Activated CD4-positive, CD25-positive, alpha-beta regulatory T cell (primary cell): ENCODE data around the gene RCCD1.

ENCODE experiments used
- DNase-seq, 4 experiments: peaks; one replicate each; lab custom pipeline; 2025; lab: John Stamatoyannopoulos, UW

The RCCD1 gene

DNA sequence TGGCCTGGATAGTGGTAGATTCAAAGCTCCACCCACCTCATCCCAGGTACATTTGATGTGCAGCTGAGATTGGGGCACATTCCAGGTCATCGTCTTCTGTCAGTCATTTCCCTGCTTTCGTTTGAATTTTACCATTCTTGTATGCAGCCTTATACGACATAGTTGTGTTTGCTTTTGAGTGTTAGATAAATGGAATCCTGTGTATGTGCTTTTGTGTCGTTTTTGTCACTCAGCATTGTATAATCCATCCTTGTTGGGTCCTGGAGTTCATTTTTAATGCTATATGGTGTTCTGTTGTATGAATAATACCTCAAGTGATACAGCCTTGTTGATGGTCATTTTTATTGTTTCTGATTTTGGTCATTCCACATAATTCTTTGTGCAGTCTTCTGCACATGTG is 7.3 kb downstream of the RCCD1 start:
- DNase-seq = no peak

DNA sequence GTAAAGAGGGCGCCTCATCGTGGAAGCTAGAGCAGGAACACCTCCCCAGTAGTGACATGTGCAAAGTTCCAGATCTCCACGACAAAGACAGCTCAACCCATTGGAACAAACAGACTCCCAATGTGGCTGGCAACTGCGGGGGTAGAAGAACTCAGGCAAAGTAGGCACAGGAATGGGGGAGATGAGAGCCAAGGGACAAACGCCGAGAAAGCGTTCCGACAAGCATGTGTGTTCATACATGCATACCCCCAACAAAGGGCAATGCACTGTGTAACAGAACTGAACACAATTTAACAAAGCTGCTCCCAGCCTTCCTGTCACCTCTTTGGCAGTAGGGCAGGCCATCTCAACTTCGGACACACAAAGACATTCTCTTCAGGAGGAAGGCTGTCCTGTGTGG is 11.6 kb downstream of the RCCD1 start:
- DNase-seq = no peak

DNA sequence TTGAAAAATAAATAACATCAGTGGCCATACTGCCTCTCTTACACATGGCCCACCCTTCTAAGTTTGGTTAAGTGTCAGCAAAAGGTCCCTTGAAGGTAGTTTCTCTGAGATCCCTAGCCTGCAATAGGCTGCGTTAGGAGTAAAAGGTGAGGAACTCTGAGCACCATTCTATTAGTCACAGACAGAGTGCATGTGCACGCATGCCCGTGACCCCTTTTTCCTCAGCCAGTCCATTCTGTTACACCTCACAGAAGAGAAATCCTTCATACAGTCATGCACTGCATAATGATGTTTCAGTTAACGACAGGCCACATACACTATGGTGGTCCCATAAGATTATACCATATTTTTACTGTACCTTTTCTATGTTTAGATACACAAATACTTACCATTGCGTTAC is 12.5 kb downstream of the RCCD1 start:
- no peak for DNase-seq

DNA sequence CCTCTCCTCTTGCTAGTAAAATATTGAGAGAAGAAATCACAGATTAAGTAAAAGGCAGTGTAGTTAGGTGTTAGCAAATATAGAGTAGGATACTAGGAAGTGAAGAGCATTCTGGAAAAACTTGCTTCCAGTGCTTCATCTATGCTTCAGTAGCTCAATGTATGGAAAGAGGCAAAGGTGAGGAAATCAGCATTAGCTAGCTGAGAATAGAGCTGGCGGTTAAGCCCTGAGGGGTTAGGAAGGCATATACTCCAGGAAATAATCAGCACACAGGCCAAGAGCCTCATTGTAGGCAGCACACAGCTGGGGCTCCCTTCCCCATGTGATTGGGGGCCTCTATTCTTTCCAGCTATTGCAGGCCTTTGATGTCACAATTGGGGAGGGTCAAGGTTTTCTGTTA is 13.8 kb downstream of the RCCD1 start:
- DNase-seq = no peak

DNA sequence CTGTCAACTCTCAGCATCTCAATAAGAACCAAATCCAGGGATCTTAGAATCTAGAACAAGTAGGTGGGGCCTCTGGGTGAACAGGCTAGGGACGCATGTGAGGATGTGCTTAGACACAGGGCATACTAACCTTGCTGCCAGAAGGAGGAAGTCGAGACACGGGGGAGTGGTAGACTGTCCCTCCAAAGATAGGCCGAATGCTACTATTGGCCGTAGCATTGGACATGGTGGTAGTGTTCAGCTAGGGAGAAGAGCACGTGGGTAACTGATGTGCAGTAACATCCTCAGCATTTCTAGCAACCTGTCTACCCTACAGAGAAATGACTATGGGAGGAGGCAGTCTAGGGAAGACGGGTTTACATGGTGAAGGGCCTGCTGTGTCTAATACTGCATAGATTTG is 15.6 kb downstream of the RCCD1 start:
- no peak for DNase-seq

DNA sequence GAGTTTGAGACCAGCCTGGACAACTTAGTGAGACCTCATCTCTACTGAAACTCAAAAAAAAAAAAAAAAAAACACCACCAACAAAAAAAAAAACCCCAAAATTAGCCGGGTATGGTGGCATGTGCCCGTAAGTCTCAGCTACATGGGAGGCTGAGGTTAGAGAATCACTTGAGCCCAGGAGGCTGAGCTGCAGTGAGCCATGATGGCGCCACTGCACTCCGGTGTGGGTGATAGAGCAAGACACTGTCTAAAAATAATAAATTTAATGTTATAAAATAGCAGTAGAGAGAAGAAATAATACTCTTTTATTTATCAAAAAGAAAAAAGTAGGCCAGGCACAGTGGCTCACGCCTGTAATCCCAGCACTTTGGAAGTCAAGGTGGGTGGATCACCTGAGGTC is 17.4 kb downstream of the RCCD1 start:
- no peak for DNase-seq

DNA sequence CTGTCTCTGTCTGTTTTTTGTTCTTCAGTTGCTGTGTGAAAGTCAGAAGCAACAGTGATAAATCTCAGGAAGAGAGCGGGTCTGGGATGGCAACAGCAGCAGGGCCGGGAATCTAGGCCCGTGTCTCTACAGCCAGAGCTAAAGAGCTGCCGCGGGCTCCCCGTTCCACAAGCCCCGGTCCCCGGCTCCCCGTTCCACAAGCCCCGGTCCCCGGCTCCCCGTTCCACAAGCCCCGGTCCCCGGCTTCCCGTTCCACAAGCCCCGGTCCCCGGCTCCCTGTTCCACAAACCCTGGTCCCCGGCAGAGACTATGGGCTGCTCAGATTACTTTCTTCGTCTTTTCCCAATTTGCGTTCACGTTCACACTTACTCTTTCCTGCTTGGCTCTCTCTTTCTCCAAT is 19.5 kb downstream of the RCCD1 start:
- no peak for DNase-seq

DNA sequence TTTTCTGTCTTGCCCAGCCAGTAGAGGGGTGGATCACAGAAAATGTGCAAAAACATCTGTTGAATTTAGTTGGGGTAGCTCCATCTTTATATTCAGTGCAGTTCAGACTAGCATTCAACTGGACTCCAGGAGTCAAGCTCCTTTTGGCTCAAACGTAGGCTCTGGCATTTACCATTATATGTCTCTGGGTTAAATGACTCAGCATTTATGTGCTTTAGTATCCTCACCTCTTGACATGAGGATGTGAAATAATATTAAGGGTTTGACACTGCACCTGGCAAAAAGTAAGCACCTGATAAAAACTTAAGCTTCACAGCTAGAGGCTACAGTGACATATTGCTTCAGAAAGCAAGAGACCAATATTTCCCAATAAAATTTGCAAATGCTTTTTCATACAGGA is 24.9 kb downstream of the RCCD1 start:
- no peak for DNase-seq

DNA sequence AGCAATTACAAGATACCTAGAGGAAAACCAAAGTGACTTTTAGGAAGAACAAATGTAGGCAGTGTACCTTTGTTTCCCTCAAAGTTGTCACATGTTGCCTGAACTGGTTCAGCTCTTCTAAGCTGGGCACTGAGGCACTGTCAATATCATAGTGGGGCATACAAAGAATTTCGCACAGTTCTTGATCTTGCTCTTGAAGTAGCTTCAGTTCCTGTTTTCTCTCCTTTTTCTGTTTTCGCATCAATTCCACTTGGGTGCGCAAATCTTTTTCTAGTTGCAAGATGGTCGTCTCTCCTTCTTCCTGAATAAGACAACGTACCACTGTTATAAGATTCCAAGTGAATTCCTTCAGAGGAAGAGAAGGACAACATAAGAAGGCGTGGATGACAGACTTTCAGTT is 27.0 kb downstream of the RCCD1 start:
- DNase-seq = no peak

DNA sequence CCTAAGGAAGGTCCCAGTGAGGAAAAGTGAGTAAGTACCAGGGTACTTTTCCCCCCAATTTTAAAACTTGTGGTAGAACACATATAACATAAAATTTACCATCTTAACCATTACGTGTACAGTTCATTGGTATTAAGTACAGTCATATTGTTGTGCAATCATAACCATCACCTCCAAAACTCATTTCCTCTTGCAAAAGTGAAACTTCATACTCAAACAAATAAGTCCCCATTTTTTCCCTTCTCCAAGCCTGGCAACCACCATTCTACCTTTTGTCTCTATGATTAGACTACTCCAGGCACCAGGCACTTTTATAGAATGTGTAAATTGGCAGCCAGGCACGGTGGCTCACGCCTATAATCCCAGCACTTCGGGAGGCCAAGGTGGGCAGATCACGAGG is 27.5 kb downstream of the RCCD1 start:
- no peak for DNase-seq

DNA sequence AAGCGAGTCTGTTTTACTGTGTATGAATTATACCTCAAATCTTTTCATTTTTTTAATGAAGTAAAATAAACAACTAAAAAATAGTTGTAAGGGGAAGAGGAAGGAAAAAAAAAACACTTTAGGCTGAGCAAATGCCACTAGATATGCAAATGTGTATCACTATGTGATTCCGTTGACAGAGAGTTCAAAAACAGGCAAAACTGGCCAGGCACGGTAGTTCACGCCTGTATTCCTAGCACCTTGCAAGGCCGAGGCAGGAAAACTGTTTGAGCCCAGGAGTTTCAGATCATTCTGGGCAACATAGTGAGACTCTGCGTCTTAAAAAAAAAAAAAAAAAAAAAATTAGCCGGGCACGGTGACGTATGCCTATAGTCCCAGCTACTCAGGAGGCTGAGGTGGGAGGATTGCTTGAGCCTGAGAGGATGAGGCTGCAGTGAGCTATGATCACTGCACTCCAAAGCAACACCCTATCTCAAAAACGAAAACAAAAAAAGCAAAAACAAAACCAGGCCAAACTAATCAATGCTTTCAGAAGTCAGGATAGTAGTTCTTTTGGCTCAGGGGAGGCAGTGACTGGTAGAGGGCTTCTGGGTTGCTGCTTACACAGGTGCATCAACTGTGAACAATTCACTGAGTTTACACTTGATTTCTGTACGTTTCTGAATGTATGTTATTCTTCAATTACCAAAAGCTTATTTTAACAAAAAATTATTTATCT is 32.3 kb downstream of the RCCD1 start:
- DNase-seq = no peak

DNA sequence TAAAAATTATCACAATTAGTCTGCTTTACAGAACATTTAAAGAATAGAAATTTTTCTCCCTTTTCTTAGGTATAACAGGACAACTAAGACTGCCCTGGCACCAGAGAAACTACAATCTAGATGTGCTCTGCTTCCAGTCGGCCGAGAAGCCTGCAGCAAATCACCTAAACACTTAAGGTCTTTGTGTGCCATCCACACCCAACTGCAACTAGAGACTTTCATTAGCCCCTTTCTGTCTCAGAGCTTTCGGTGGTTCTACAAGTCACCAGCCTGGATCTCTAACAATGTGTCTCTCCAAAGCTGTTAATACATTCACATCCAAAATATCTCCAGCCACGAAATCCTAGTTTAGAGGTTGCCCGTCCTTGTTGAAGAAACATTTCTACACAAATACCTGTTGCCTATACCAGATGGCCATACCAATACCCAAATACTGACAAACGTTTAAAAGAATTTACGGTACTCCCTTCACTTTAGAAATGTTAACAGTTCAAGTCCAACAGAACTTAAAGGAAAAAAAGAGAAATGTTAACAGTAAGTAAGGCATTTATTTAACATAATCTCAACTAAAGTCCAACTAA is 33.0 kb downstream of the RCCD1 start:
- DNase-seq = no peak

DNA sequence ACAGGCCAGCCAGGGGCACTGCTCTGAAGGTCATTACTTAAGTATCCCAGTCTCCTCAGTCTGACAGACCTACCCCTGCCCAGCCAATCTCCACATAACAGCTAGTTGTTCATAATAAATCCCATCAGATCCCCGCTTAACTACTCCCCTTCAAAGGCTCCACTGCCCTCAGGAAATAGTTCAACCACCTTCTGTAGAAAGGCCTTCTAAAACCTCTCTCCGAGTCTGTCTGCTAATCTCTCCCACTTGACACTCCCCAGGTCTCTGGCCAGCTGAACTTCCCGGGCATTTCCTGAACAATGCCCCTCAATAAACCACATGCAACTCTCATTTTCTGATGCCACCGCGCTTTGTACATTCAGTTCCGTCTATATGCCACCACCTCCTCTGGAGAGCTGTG is 33.6 kb downstream of the RCCD1 start:
- no peak for DNase-seq

DNA sequence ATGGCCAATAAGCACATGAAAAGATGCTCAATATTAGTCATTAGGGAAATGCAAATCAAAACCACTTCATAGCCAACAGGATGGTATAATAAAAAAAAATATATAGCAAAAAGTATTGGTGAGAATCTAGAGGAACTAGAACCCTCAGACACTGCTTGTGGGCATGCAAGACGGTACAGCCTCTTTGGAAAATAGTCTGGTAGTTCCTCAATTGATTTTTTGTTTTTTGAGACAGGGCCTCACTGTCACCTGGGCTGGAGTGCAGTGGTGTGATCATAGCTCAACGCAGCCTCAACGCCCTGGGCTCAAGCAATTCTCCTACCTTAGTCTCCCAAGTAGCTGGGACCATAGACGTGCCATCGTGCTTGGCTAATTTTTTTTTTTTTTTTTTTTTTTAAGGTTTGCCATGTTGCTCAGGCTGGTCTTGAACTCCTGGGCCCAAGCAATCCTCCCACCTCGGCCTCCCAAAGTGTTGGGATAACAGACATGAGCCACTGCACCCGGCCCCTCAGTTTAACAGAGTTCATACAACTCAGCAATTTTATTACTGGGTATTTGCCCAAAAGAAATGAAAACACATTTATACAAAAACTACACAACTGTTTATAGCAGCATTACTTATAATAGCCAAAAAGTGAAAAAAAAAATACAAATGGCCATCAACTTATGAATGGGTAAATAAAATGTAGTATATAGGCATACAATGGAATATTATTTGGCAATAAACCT is 34.5 kb downstream of the RCCD1 start:
- DNase-seq = no peak

DNA sequence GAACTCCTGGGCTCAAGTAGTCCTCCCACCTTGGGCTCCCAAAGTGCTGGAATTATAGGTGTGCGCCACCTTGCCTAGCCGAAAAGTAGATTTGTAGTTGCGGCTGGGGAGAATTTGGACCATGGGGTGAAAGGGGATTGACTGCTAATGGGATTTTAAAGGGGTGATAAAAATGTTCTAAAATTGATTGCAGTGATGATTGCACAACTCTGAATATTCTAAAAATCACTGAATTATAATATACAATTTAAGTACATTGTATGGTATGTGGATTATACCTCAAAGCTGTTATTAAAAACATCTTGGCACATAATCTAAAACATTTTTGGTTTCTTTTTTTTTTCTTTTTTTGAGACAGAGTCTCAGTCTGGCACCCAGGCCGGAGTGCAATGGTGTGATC is 35.8 kb downstream of the RCCD1 start:
- no peak for DNase-seq

DNA sequence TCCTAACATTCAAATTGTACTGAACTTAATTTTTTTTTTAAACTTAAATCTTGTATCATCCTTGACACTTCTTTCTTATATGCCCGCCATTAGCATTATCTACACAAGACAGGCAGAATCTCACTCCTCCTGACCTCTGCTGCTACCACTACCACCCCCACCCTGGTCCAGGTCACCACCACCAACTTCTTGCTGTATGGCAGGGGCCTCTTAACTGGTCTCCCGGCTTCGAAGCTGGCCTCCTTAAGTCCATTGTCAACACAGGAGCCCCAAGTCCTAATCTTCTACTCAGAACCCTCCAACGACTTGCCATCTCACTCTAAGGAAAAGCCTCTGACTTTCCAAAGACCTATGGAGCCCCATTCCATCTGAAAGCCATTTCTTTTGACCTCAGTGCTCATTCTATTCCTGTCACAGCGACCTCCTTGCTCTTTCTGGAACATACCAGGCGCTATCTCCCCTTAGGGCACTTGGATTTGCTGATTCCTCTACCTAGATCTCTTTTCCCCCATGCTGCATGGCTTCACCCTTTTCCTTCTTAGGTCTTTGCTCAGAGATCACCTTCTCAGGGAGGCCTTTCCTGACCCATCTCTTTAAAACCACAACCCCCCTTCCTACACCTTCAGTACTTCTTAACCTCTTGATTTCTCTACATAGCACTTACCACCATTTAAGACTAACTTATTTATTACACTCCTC is 37.1 kb downstream of the RCCD1 start:
- DNase-seq = no peak

DNA sequence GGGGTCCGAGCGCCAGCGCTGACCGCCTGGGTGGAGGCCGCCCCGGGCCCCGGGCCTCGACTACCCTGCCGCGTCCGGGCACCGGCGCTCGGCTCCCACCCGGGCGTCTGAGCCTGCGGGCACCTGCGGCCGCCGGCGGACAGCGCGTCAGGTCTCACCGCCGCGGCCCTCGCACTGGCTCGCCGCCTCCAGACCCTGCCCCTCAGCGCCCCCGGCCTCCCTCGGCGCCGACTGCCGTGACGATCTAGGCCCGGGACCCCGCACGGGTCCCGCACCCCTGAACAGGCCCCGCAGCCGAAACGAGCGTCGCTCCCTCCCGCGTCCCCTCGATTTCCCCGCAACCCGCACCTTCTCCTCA is 39.4 kb downstream of the RCCD1 start:
- DNase-seq = no peak

DNA sequence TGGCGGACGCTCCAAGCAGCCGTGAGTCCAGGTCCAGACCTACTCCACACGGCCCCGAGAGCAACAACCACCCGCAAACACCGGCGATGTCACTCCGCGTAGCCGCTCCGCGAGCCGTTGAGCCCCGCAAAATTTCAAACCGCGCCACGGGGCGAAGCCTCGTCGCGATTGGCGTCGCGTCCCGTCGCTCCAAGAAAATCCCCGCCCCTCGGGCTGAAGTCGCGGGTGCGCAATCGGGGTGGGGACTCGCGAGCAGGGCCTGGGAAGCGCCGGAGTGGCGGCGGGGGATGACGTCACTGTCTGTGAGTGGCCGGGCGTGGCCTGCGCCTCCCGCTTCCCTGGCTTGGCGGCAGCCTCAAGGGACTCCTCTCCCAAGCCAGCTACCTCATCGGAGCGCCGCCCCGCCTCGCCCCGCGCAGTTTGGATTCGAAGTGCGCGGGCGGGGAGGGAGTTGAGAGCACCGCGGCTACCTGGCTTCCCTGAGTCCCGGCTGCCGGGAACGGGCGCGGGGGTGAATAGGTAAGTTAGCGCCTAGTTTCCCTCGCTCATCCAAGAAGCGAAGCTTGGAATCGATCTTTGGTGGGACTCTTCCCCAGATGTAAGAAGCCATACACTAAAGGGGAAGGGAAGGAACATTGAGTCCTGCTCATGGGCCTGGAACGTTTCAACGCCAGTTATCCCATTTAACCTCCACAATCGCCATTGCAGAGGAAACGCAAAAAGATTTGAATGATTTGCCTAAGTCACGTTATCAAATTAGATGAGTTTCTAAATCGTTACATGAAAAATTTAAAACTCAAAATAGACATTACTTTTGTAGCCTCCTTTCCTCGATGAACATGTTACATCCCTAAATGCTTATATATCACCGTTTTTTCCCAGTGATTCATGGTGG is 40.0 kb downstream of the RCCD1 start, which contains the start of gene PRC1:
Gene PRC1, minus strand, starts transcription at position 119 of the 895 bp plus-strand sequence. Its CDS starts 118 bp downstream, at position 1.
- DNase-seq = peak; percentile 89 to 94 (median 91)

DNA sequence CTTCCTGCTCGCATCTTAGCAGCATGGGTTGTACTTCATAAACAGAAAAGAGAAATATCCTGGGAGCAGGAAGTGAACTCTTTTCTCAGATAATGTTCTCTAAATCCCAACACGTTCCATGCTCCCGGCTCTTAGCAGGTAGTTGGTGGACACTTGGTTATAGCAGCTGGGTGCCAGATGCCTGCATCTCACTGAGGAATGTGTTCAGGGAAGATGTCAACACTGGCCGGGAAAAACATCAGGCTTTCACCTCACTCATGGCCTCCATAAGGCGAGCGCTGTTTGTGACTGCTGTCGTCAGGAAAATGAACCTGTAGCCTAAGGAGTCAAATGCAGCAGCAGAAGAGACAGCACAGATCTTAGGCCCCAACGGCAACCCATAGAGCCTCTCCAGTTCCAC is 44.1 kb downstream of the RCCD1 start:
- DNase-seq = no peak

DNA sequence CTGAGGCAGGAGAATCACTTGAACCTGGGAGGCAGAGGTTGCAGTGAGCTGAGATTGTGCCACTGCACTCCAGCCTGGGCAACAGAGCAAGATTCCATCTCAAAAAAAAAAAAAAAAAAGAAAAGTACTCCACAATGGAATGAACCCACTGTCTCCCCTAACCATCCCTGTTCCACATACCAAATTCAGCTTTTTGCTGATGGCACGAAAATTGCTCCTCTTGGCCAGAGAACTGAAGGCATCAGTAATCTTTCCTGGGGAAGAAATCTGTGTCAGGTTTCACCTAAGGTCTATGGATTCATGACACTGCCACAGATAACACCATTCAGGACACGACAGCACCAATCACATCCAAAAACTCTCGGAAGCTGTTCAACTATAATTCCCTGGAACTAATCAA is 46.5 kb downstream of the RCCD1 start:
- no peak for DNase-seq

DNA sequence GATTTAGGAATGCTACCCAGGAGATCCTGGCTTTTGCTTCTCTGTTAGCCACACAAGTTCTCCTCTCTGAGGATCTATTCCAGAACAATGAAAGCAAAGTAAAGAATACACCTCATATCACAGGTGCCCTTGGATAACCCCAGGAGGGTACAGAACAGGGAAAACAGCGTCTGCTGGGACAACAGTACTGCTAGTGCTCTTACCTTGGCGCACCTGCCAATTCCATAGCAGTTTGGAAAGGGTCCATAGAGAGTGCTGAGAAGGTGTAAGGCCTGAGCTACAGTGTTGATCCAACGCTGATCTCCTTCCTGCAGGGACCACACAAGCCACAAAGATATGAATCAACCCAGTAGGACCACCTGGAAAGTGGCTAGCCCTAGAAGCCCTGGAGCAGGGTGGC is 52.6 kb downstream of the RCCD1 start:
- no peak for DNase-seq
